Inferior parietal cortex (tissue), 1 donor: ENCODE results near the gene SYNGR1.

Experiments
- DNase-seq: peaks from one replicate; pipeline ENCODE4 v3.0.0-alpha.2; 2016; ENCODE audit errors: extremely low spot score

SYNGR1 gene

DNA sequence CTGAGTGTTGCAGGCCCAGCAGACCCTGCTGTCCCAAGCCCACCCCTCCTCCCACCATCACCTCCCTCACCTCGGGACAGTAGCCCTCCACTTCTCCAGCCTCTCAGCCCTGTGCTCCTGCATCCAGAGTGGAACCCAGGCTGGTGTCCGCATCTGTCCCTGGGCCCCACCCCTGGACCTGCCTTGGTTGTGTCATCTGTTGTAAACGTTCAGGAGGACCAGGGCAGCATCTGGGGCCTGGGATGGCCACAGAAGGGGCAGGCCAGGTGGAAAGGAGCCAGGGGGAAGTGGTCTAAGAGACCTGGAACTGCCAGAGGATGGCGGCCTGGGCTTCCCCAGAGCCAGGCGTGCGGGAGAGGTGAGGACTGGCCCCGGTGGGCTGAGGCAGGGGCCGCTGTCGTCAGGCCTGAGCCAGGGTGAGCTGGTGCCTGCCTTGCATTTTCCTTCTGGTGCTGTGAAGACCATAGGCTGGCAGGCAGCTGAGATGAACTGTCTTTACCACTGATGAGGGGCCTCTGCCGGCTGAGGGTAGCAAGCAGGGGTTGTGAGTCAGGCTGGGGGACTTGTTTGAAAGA, 80.9 kb downstream of the SYNGR1 start:
- no peak for DNase-seq

DNA sequence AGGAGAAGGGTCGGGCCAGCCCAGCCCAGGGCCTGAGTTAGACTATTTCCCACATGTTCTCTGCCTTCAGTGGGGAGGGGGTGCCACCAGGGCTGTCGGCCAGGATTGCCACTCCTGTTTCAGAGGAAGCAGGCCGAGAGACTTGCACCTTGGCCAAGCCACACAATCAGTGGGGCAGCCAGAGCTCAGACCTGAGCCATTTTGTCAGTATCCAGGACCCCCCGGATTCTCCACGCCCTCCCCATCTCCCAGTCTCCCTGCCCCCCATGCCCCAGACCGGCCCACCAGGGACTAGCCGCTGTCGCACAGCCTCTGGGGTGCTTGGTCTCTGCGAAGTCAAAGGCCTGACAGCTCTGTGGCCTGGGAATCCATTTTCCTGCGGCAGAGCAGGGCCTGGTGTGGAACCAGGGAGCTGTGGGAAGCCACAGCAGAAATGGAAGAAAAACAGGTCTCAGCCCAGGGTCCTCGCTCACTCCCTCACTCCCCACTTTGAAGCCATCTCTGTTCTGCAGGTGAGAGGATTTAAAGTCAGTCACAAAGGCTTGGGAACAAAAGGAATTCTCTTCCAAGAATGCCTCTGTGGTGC, 81.5 kb downstream of the SYNGR1 start:
- no peak for DNase-seq

DNA sequence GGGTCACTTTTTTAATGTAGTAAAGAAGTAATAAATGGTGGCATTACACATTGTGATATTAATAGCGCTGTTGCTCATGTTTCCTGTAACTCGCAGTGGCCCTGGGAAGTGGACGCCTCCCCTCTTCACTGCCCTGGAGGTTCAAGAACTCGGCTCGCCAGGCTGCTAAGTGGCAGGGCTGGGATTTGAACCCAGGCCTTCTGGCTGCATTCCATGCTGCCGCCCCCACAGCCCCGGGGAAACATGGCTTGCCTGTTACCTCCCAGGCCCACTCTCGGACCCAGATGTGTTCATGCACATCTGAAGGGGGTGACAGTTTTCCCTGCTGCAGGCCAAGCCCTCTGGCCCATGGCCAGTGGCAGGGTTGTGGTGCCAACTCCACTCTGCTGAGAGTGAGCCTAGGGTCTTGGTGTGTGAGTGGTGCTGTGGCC, 82.0 kb downstream of the SYNGR1 start:
- no peak for DNase-seq

DNA sequence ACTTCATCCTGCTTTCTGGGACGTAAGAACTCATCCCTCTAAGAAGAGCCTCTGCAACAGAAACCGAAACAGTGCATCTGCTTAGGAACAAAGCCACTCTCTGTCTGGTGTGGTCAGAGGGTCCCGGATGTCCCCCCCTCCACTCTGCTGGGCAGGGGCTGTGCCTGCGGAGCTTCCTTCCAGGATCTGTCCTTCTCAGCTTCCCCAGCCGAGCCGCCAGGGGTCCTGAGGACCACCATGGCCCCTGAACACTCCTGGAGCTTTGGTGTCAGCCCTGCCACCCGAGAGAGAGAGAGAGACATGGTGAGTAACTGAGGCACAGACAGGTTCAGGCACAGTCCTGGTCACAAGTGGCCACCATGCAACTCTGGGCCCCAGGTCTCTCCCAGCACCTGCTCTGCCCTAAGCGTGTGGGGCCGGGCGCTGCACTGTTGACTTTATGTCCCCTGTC, 82.6 kb downstream of the SYNGR1 start:
- no peak for DNase-seq

DNA sequence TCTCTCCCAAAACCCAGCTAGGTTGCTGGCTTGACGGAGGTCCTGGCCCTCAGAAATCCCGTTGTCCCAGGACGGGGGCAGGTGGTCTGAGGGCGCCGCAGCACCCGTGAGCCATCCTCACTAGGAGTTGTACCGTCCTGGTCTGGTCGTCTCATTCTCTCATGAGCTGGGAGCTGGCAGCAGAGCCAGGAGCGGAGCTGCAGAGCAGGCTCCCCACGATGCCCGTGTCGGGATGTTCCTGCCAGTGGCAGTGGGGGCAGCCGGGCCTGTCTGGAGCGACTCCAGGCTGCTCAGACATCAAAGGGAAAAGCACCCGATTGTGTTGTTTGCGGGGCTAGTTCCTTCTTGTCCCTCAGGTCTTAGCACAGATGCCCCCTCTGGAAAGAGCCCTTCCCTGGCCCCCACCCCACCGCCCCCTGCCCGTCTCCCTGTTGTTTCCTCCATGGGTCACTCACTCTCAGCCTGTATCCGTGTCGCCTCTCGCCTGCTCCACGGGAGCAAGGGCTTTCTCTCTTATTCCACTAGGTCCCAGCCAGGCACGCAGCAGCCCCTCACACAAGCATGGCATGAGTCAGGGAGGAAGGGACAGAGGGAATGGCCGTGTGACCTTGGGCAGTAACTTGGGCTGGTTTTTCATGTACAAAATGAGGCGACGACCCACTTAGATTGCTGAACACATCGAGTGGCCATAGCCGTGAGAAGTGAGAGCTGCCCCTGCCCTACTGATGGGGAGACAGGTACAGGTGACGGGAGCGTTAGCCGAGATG, 83.9 kb downstream of the SYNGR1 start:
- no peak for DNase-seq

DNA sequence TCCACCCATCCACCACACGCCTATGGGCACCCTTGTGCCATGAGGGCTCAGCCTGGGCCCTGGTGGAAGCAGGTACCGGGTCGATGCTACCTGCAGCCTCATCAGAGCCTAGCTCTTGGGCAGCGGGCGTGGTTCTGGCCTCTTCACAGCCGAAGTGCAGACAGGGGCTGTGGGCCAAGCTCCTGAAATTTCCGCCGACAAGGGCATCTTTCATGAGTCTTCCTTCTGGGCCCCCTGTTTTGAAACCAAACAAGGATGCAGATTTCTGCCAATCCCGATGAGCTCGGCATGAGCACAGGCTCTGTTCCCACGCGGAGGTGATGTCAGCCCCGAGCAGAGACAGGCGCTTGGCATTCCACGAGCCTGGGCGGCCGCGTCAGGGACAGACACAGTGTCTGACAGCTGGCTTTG, 84.5 kb downstream of the SYNGR1 start:
- peak; percentile 72 for DNase-seq

DNA sequence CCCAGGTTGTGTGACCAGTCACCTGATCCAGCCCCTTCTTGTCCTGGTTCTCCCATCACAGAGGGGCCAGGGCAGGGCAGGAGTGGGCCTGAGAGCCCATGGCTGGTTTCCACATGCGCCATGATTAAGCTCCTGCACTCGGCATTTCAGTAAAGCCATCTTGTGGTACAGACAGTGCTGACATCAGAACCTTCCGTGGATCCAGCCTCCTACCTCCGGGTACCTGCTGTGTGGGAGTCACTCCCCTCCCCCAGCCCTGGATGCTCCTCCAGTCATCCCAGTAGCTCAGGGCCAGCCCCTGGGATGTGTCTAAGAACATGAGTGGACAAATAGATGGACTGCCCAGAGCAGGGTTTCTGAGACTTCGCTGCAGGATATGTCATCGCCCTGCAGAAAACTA, 84.9 kb downstream of the SYNGR1 start:
- DNase-seq: no peak
